Ovary (tissue), 3 donors: ENCODE results near the gene OSBPL3.

Experiments
- CTCF ChIP-seq, 3 donors: fragments of 450-650 bp in 2 of 3; fragments of 200-600 bp in 1 of 3; IDR thresholded peaks; one replicate each; pipeline versions ENCODE4 v1.5.1 to v1.8.0; 2016 to 2022; ENCODE audit warnings: antibody characterized with exemption in 3 of 3, mild to moderate bottlenecking in 1 of 3
- POLR2A ChIP-seq: fragments of 450-650 bp; IDR thresholded peaks from one replicate; pipeline ENCODE4 v1.6.1; 2017; ENCODE audit warnings: antibody characterized with exemption, mild to moderate bottlenecking, moderate library complexity
- donor health status: DM: no; HTN: no; CAD: no.

GRCh38 chr7:24963218-24963617, 16.8 kb downstream of the OSBPL3 start:
- TF ChIP-seq CTCF (IDR thresholded peaks at IDR 0.05): no peak
- no peak for TF ChIP-seq POLR2A
